ENCODE data around the gene SLC39A7.

The SLC39A7 gene

GRCh38 chr6:33203443-33204164 is 2.9 kb downstream of the SLC39A7 start:
- H3K27ac ChIP-seq (ENCODE audit: low read length), result peak overlapping the region; percentile 39; the same call in 1 of the 2 replicates

GRCh38 chr6:33204165-33204414 is 3.4 kb downstream of the SLC39A7 start:
- H3K79me2 ChIP-seq (ENCODE audit: insufficient read depth, low read length), result peaks cover 49% of the 10 kb centered on the region
- no peak overlapping the region for H2AFZ ChIP-seq (ENCODE audit: low read depth, low read length)
- H3K9me3 ChIP-seq (ENCODE audit: insufficient read depth, low read length, severe bottlenecking), result no peaks in the 10 kb centered on the region
- TF ChIP-seq EZH2 (IDR thresholded peaks at IDR 0.05; ENCODE audit: borderline replicate concordance, low read depth, low read length, severe bottlenecking), result no peak
- no peak for TF ChIP-seq CTCF (IDR thresholded peaks at IDR 0.05; ENCODE audit: borderline replicate concordance, extremely low read depth, low read length, poor library complexity, severe bottlenecking)
- peak overlapping the region; percentile 66 for H3K4me2 ChIP-seq (ENCODE audit: insufficient read depth, low read length)
- peaks cover 30% of the 10 kb centered on the region for H3K36me3 ChIP-seq (ENCODE audit: insufficient read depth, low read length)
- no peak for ATAC-seq (ENCODE audit: insufficient read depth, low read depth)
- peak overlapping the region in 1 of 2 experiments; percentile 60; a peak in 2 of 4 replicates for H3K4me3 ChIP-seq (ENCODE audit: low read depth in 1 of 2, low read length in 2 of 2)
- DNase-seq, result no peak
- no peaks in the 10 kb centered on the region for H3K27me3 ChIP-seq (ENCODE audit: insufficient read depth, low read length, poor library complexity)
- peaks cover 8% of the 10 kb centered on the region for H4K20me1 ChIP-seq (ENCODE audit: insufficient read depth, low read length)
- H3K9ac ChIP-seq (ENCODE audit: low read depth, low read length), result peak overlapping the region; percentile 61; the same call in 1 of the 2 replicates
- H3K27ac ChIP-seq (ENCODE audit: low read length), result peak overlapping the region; percentile 39; the same call in 1 of the 2 replicates
- H3K4me1 ChIP-seq (ENCODE audit: insufficient read depth, low read length), result peaks cover 62% of the 10 kb centered on the region

More at GRCh38 chr6:33203443-33204164, 2.9 kb downstream of the SLC39A7 start:
- Histone ChIP-seq H4K20me1 (ENCODE audit: insufficient read depth, low read length) (peaks cover 8% of the 10 kb centered on the region), H2AFZ (ENCODE audit: low read depth, low read length) (no peak overlapping the region), H3K4me3 (ENCODE audit: low read depth in 1 of 2, low read length in 2 of 2) (peak overlapping the region in 1 of 2 experiments; percentile 60; a peak in 2 of 4 replicates), H3K36me3 (ENCODE audit: insufficient read depth, low read length) (peaks cover 30% of the 10 kb centered on the region), H3K9me3 (ENCODE audit: insufficient read depth, low read length, severe bottlenecking) (no peaks in the 10 kb centered on the region), H3K4me2 (ENCODE audit: insufficient read depth, low read length) (peak overlapping the region; percentile 66), H3K4me1 (ENCODE audit: insufficient read depth, low read length) (peaks cover 62% of the 10 kb centered on the region), H3K27me3 (ENCODE audit: insufficient read depth, low read length, poor library complexity) (no peaks in the 10 kb centered on the region), H3K9ac (ENCODE audit: low read depth, low read length) (peak overlapping the region; percentile 61; the same call in 1 of the 2 replicates), H3K79me2 (ENCODE audit: insufficient read depth, low read length) (peaks cover 50% of the 10 kb centered on the region)
- DNase-seq (no peak), ATAC-seq (ENCODE audit: insufficient read depth, low read depth) (no peak)
- TF ChIP-seq EZH2 (IDR thresholded peaks at IDR 0.05; ENCODE audit: borderline replicate concordance, low read depth, low read length, severe bottlenecking), result no peak
- TF ChIP-seq CTCF (IDR thresholded peaks at IDR 0.05; ENCODE audit: borderline replicate concordance, extremely low read depth, low read length, poor library complexity, severe bottlenecking), result no peak

DNA sequence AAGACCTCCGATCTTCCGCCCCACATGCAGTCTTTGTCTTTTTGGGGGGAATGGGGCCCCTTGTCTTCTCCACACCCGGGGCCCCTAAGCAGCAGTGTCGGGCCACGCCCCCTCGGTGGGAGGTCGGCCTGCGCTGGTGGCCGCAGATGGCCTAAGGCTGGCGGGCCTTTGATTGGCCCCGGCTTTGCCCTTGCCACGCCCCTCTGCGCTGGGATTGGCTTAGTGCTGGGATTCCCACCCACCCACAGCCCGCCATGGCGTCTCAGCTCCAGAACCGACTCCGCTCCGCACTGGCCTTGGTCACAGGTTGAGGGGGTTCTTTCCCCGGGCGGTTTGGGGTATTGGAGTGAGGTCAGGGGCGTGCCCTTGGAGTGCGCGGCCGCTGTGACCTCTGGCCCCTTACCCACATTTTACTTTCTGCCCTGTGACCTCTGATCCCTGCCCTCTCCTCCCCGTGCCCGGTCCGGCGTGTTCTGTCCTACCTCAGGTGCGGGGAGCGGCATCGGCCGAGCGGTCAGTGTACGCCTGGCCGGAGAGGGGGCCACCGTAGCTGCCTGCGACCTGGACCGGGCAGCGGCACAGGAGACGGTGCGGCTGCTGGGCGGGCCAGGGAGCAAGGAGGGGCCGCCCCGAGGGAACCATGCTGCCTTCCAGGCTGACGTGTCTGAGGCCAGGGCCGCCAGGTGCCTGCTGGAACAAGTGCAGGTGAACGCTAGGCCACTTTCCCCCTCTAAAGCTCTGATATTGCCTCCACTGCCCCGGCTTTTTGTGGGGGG is 3.9 kb downstream of the SLC39A7 start, which contains the start of gene HSD17B8:
Gene HSD17B8 (plus strand): TSS at position 241 of the 776 bp plus-strand sequence. CDS start 14 bp downstream, at position 255.
- no peaks in the 10 kb centered on the region for H3K9me3 ChIP-seq (ENCODE audit: insufficient read depth, low read length, severe bottlenecking)
- DNase-seq (peak; percentile 90), ATAC-seq (ENCODE audit: insufficient read depth, low read depth) (peak; percentile 67)
- peaks cover 46% of the 10 kb centered on the region for H3K79me2 ChIP-seq (ENCODE audit: insufficient read depth, low read length)
- H3K36me3 ChIP-seq (ENCODE audit: insufficient read depth, low read length), result peaks cover 33% of the 10 kb centered on the region
- H3K9ac ChIP-seq (ENCODE audit: low read depth, low read length), result peak within 1 kb of the TSS; percentile 61
- peaks cover 62% of the 10 kb centered on the region for H3K4me1 ChIP-seq (ENCODE audit: insufficient read depth, low read length)
- TF ChIP-seq EZH2 (IDR thresholded peaks at IDR 0.05; ENCODE audit: borderline replicate concordance, low read depth, low read length, severe bottlenecking) (no peak), CTCF (IDR thresholded peaks at IDR 0.05; ENCODE audit: borderline replicate concordance, extremely low read depth, low read length, poor library complexity, severe bottlenecking) (no peak)
- H4K20me1 ChIP-seq (ENCODE audit: insufficient read depth, low read length), result peaks cover 7% of the 10 kb centered on the region
- peak within 1 kb of the TSS; percentile 59 for H3K27ac ChIP-seq (ENCODE audit: low read length)
- peak within 1 kb of the TSS; percentile 64 for H2AFZ ChIP-seq (ENCODE audit: low read depth, low read length)
- H3K4me2 ChIP-seq (ENCODE audit: insufficient read depth, low read length), result peak within 1 kb of the TSS; percentile 66
- H3K4me3 ChIP-seq (ENCODE audit: low read depth in 1 of 2, low read length in 2 of 2), result peak within 1 kb of the TSS; percentile 16 to 60; a peak in 3 of 4 replicates
- no peaks in the 10 kb centered on the region for H3K27me3 ChIP-seq (ENCODE audit: insufficient read depth, low read length, poor library complexity)

Measured in DND-41 (cell line).